Kidney (tissue), 14 donors: ENCODE data around the gene GALNS. TPM values are rescaled to one million over a fixed set of nuclear protein-coding genes. Genes with fewer than 3 reads are reported as not detected.
"Not testable (repeated sequence)": the region's sequence is repeated elsewhere in the genome, so short reads cannot be mapped to it uniquely, and the experiment has no call there.

Experiments used
- DNase-seq, 5 donors: peaks; one replicate each; pipeline ENCODE4 v3.0.0-alpha.2; 2013 to 2020
- FAIRE-seq: peaks from 2 replicates; lab custom pipeline; 2012; peaks lifted over from hg19 to GRCh38; lab: Jason Lieb, UNC
- H3K27ac ChIP-seq, 2 donors: one replicate each; pipeline ENCODE4 v1.7.0; 2013; ENCODE audit warnings: low read depth in 2 of 2, low read length in 2 of 2, inconsistent platforms in 1 of 2
- H3K27me3 ChIP-seq: one replicate; pipeline ENCODE4 v1.7.1; 2013; ENCODE audit warnings: low read length, inconsistent platforms; ENCODE audit not compliant: control insufficient read depth, insufficient read depth
- H3K36me3 ChIP-seq, 3 donors: one replicate each; pipeline versions ENCODE4 v1.7.0 to v1.7.1; 2013; ENCODE audit warnings: low read length in 3 of 3, control low read depth in 1 of 3, inconsistent platforms in 1 of 3; ENCODE audit not compliant: insufficient read depth in 3 of 3, control insufficient read depth in 2 of 3
- H3K4me1 ChIP-seq, 3 donors: one replicate each; pipeline versions ENCODE4 v1.7.0 to v1.7.1; 2013; ENCODE audit warnings: low read length in 3 of 3, inconsistent platforms in 1 of 3, low read depth in 1 of 3; ENCODE audit not compliant: control insufficient read depth in 2 of 3, insufficient read depth in 2 of 3
- H3K4me3 ChIP-seq, 3 donors: one replicate each; pipeline versions ENCODE4 v1.7.0 to v1.8.1; 2013; ENCODE audit warnings: low read length in 3 of 3, control low read depth in 1 of 3, inconsistent platforms in 1 of 3
- H3K9ac ChIP-seq, 3 donors: one replicate each; pipeline versions ENCODE4 v1.7.0 to v1.7.1; 2013; ENCODE audit warnings: low read length in 3 of 3, control low read depth in 1 of 3, inconsistent platforms in 1 of 3
- H3K9me3 ChIP-seq, 3 donors: one replicate each; pipeline versions ENCODE4 v1.7.0 to v1.7.1; 2013; ENCODE audit warnings: low read length in 3 of 3, control low read depth in 1 of 3, inconsistent platforms in 1 of 3; ENCODE audit not compliant: control insufficient read depth in 2 of 3, insufficient read depth in 1 of 3
- intact Hi-C: fragments of 100-400 bp; cut with DNase I; formaldehyde crosslinking; loops from one replicate; pipeline ENCODE4 v1.11.1; 2022
- polyA plus RNA-seq: library from polyadenylated mRNA; stranded (reverse); fragments of 350-450 nt; fragmentation: Illumina TruSeq; extraction: RNeasy Lipid Tissue Mini Kit (QIAGEN cat#74804); gene quantifications from one replicate; pipeline ENCODE4 v1.2.3, GENCODE V29; 2014; ENCODE audit warnings: low read depth, low replicate concordance; ENCODE audit not compliant: insufficient read depth
- total RNA-seq: library from RNA; stranded (reverse); fragmentation: NEBNext Ultra II Directional; extraction: Animal tissue kit (Norgen Biotek cat#: 25700); gene quantifications from one replicate; pipeline ENCODE4 v1.2.1, GENCODE V29; 2021
- TF ChIP-seq, protein P1 (sequence below): IDR thresholded peaks from 3 replicates; pipeline ENCODE4 v1.5.1; 2012; ENCODE audit warnings: mild to moderate bottlenecking, moderate library complexity, borderline replicate concordance; ENCODE audit not compliant: insufficient read depth; ENCODE audit errors: extremely low read depth
- donor health status: control.
- donor health status: control.
- donor health status: control.
- donor health status: control.
- donor health status: control.
- donor health status: DM: yes; HTN: yes; CAD: no.
- donor health status: Normal renal cell carcinoma (clear cell type).

Gene GALNS
- total and polyA plus RNA-seq, 2 donors from 2014 or later = 15.8 to 37.2 TPM

DNA sequence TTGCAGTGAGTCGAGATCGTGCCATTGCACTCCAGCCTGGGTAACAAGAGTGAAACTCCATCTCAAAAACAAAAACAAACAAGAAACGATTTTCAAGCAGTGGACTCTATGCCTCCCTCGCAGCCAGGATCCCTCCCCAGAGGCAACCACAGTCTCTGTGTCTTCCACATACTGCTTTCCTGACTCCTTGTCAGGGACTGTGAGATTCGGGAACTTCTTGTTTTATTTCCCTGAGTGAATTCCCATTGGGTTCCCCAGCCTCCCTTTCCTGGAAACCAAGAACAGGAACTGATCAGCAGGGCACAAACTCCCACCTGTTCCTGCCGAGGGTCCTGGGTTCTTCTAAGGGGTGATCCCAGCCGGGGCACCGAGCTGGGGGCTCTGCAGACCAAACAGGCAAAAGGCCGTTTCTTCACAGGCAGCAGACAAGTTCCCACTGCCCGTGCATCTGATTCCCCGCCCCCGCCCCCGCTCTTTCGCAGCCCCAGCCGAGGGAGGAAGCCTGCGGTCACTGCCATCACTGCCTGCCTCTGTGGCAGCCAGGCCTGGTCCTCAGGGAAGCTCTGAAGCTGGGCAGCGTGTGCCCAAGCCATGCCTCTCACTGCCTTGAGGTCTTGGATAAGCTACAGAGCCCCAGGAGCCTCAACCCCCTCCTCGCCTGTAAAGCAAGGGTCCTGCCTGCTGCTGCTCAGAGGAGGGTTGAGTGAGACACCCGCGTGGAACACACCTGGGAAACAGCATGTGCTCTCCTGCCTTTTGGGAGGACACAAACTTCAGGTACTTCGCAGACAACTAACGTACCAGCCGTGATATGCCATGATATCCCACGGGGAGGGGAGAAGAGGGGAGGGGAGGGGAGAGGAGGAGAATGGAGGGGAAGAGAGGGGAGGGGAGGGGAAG, 66.2 kb downstream of the GALNS start:
- intact Hi-C loops = no loop called here
- H3K9me3 ChIP-seq = no peaks in the 10 kb centered on the region
- peak in 2 of 5 donors; percentile 19 to 63 for DNase-seq
- TF ChIP-seq, protein P1, sequence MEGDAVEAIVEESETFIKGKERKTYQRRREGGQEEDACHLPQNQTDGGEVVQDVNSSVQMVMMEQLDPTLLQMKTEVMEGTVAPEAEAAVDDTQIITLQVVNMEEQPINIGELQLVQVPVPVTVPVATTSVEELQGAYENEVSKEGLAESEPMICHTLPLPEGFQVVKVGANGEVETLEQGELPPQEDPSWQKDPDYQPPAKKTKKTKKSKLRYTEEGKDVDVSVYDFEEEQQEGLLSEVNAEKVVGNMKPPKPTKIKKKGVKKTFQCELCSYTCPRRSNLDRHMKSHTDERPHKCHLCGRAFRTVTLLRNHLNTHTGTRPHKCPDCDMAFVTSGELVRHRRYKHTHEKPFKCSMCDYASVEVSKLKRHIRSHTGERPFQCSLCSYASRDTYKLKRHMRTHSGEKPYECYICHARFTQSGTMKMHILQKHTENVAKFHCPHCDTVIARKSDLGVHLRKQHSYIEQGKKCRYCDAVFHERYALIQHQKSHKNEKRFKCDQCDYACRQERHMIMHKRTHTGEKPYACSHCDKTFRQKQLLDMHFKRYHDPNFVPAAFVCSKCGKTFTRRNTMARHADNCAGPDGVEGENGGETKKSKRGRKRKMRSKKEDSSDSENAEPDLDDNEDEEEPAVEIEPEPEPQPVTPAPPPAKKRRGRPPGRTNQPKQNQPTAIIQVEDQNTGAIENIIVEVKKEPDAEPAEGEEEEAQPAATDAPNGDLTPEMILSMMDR = no peak
- no peak overlapping the region for H3K4me3 ChIP-seq
- H3K9ac ChIP-seq = no peak overlapping the region
- no peak for FAIRE-seq
- no peaks in the 10 kb centered on the region for H3K27me3 ChIP-seq
- peaks cover 0 to 3% (median 0%) of the 10 kb centered on the region in 3 donors for H3K4me1 ChIP-seq
- H3K36me3 ChIP-seq = no peaks in the 10 kb centered on the region
- H3K27ac ChIP-seq = no peak overlapping the region

DNA sequence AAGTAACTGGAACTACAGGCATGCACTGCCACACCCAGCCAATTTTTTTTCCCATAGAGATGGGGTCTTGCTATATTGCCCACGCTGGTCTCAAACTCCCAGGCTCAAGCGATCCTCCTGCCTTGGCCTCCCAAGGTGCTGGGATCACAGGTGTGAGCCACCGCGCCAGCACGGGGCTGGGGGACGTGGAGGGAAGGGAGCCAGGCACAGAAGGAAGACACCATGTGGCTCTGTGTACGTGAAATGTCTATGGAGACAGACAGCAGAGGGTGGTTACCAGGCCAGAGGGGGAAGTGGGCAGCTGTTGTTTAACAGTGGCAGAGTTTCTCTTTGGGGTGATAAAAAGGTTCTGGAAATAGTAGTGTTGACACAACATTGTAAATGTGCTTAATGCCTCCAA, 67.2 kb downstream of the GALNS start:
- FAIRE-seq (no peak), DNase-seq (no peak)
- Histone ChIP-seq H3K9ac (no peak overlapping the region), H3K27me3 (no peaks in the 10 kb centered on the region), H3K27ac (no peak overlapping the region), H3K4me3 (no peak overlapping the region), H3K9me3 (no peaks in the 10 kb centered on the region), H3K4me1 (peaks cover 0 to 4% (median 0%) of the 10 kb centered on the region in 3 donors), H3K36me3 (no peaks in the 10 kb centered on the region)
- TF ChIP-seq, protein P1 = no peak
- intact Hi-C loops = no loop called here

DNA sequence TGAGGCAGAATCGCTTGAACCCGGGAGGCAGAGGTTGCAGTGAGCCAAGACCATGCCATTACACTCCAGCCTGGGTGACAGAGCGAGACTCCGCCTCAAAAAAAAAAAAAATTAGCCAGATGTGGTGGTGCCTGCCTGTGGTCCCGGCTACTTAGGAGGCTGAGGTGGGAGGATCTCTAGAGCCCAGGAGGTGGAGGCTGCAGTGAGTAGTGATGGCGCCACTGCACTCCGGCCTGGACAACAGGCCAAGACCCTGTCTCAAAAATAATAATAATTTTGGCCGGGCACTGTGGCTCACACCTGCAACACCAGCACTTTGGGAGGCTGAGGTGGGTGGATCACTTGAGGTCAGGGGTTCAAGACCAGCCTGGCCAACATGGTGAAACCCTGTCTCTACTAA, 68.0 kb downstream of the GALNS start:
- intact Hi-C loops = not testable (repeated sequence)

DNA sequence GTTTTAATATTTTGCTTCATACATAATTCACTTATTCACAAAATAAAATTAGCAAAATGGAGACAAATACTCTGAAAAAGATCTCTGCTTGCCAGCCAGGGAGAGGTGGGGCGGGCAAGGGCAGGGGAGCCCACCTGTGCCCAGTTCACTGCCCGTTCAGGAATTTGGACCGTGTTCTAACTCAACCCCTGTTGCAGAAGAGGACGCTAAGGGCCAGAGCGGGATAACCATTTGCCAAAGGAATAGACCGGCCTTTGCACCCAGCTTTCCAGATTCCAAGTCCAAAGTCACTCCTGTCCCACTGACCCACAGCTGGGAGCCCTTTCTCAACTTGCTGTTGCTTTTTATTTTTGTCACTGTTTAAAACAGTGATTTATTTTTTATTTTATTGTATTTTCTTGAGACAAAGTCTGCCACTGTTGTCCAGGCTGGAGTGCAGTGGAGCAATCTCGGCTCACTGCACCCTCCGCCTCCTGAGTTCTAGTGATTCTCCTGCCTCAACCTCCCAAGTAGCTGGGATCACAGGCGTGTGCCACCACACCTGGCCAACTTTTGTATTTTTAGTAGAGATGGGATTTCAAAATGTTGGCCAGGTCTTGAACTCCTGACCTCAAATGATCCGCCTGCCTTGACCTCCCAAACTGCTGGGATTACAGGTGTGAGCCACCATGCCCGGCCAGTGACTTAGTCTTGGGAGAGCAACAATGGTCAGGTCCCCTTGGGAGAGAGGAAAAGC, 69.0 kb downstream of the GALNS start:
- no peak overlapping the region for H3K27ac ChIP-seq

More for the DNA sequence above, 68.0 kb downstream of the GALNS start:
- not testable (repeated sequence) for H3K9ac ChIP-seq, H3K27me3 ChIP-seq, H3K4me1 ChIP-seq, H3K9me3 ChIP-seq, H3K4me3 ChIP-seq, H3K27ac ChIP-seq, FAIRE-seq, H3K36me3 ChIP-seq
- DNase-seq = peak in 1 of 5 donors; percentile 24

More for the DNA sequence above, 69.0 kb downstream of the GALNS start:
- Histone ChIP-seq H3K9ac (no peak overlapping the region), H3K27me3 (no peaks in the 10 kb centered on the region), H3K4me1 (peaks cover 0 to 7% (median 4%) of the 10 kb centered on the region in 3 donors), H3K36me3 (no peaks in the 10 kb centered on the region), H3K9me3 (no peaks in the 10 kb centered on the region), H3K4me3 (no peak overlapping the region)
- intact Hi-C loops = no loop called here
- FAIRE-seq (no peak), DNase-seq (peak in 1 of 5 donors; percentile 31)
- TF ChIP-seq, protein P1 = no peak
